Measurements from ENCODE around the gene LIMS2.

- no peak for TF ChIP-seq CTCF (IDR thresholded peaks at IDR 0.05)
- no peak for TF ChIP-seq POLR2A (IDR thresholded peaks at IDR 0.05)
Observed at GRCh38 chr2:127680706-127681287, 5.5 kb upstream of the LIMS2 start.

Measured in body of pancreas (tissue), 4 donors.